ENCODE measurements around the gene NDRG4. TPM values are rescaled to one million over a fixed set of nuclear protein-coding genes. Genes with fewer than 3 reads are reported as not detected.

The NDRG4 gene
- total RNA-seq, 1 donor from 2014 or later, result 42.9 TPM

GRCh38 chr16:58474296-58474695 lies 25.6 kb upstream of the NDRG4 start:
- no peak overlapping the region for H3K27ac Mint-ChIP-seq
- no peaks in the 10 kb centered on the region for H3K9me3 Mint-ChIP-seq

GRCh38 chr16:58475091-58475619 lies 24.8 kb upstream of the NDRG4 start:
- Mint-ChIP-seq H3K27ac (no peak overlapping the region), H3K36me3 (no peaks in the 10 kb centered on the region), H3K9me3 (no peaks in the 10 kb centered on the region), H3K4me1 (ENCODE audit: unreplicated experiment) (peaks cover 4% of the 10 kb centered on the region), H3K27me3 (peaks cover 40% of the 10 kb centered on the region), H3K4me3 (no peak overlapping the region)
- TF ChIP-seq CTCF (conservative IDR thresholded peaks at IDR 0.05), result no peak
- no peak for DNase-seq (ENCODE audit: extremely low spot score, unreplicated experiment)

More at GRCh38 chr16:58474296-58474695, 25.6 kb upstream of the NDRG4 start:
- no peak for TF ChIP-seq CTCF (conservative IDR thresholded peaks at IDR 0.05)
- peaks cover 4% of the 10 kb centered on the region for H3K4me1 Mint-ChIP-seq (ENCODE audit: unreplicated experiment)
- no peak for DNase-seq (ENCODE audit: extremely low spot score, unreplicated experiment)
- H3K4me3 Mint-ChIP-seq, result no peak overlapping the region
- H3K27me3 Mint-ChIP-seq, result peaks cover 38% of the 10 kb centered on the region
- H3K36me3 Mint-ChIP-seq, result no peaks in the 10 kb centered on the region

GRCh38 chr16:58476791-58477190 lies 23.2 kb upstream of the NDRG4 start:
- peaks cover 4% of the 10 kb centered on the region for H3K4me1 Mint-ChIP-seq (ENCODE audit: unreplicated experiment)
- no peak for TF ChIP-seq CTCF (conservative IDR thresholded peaks at IDR 0.05)
- peaks cover 42% of the 10 kb centered on the region for H3K27me3 Mint-ChIP-seq
- H3K36me3 Mint-ChIP-seq, result no peaks in the 10 kb centered on the region
- H3K27ac Mint-ChIP-seq, result no peak overlapping the region
- no peak for DNase-seq (ENCODE audit: extremely low spot score, unreplicated experiment)
- H3K9me3 Mint-ChIP-seq, result no peaks in the 10 kb centered on the region
- H3K4me3 Mint-ChIP-seq, result no peak overlapping the region

- Mint-ChIP-seq H3K27ac (no peak overlapping the region), H3K9me3 (no peaks in the 10 kb centered on the region), H3K36me3 (no peaks in the 10 kb centered on the region), H3K27me3 (peaks cover 34% of the 10 kb centered on the region), H3K4me3 (no peak overlapping the region), H3K4me1 (ENCODE audit: unreplicated experiment) (peaks cover 9% of the 10 kb centered on the region)
- no peak for TF ChIP-seq CTCF (conservative IDR thresholded peaks at IDR 0.05)
- no peak for DNase-seq (ENCODE audit: extremely low spot score, unreplicated experiment)
Observed at GRCh38 chr16:58478427-58478826, 21.5 kb upstream of the NDRG4 start.

GRCh38 chr16:58481226-58481869 lies 18.6 kb upstream of the NDRG4 start:
- Mint-ChIP-seq H3K27me3 (peaks cover 17% of the 10 kb centered on the region), H3K27ac (no peak overlapping the region)

More at GRCh38 chr16:58481226-58481869, 18.6 kb upstream of the NDRG4 start:
- no peak for DNase-seq (ENCODE audit: extremely low spot score, unreplicated experiment)
- Mint-ChIP-seq H3K4me1 (ENCODE audit: unreplicated experiment) (peaks cover 8% of the 10 kb centered on the region), H3K4me3 (no peak overlapping the region), H3K36me3 (no peaks in the 10 kb centered on the region), H3K9me3 (no peaks in the 10 kb centered on the region)
- no peak for TF ChIP-seq CTCF (conservative IDR thresholded peaks at IDR 0.05)

Data from type B pancreatic cell (in vitro differentiated cells).